Karpas-422 (cell line): ENCODE results near the gene ANK2. TPM values are rescaled to one million over a fixed set of nuclear protein-coding genes. Genes with fewer than 3 reads are reported as not detected.

Experiments
- DNase-seq: peaks from one replicate; pipeline ENCODE4 v3.0.0-alpha.2; 2015
- H2AFZ ChIP-seq: fragments of 200-600 bp; sonication (generic); 2 replicates; pipeline ENCODE4 v1.6.1; 2014; ENCODE audit warnings: antibody characterized with exemption, low read length, mixed read lengths
- H3K27ac ChIP-seq: fragments of 200-600 bp; sonication (generic); 2 replicates; pipeline ENCODE4 v1.5.1; 2014; ENCODE audit warnings: mild to moderate bottlenecking, low read length, moderate library complexity
- H3K27me3 ChIP-seq: fragments of 200-600 bp; sonication (generic); 2 replicates; pipeline ENCODE4 v1.6.1; 2014; ENCODE audit warnings: low read length, mixed read lengths
- H3K36me3 ChIP-seq: fragments of 200-600 bp; sonication (generic); 2 replicates; pipeline ENCODE4 v1.6.1; 2014; ENCODE audit warnings: low read length, mixed read lengths; ENCODE audit not compliant: insufficient read depth
- H3K4me1 ChIP-seq: fragments of 200-600 bp; sonication (generic); 2 replicates; pipeline ENCODE4 v1.6.1; 2014; ENCODE audit warnings: mild to moderate bottlenecking, low read length, mixed read lengths
- H3K4me2 ChIP-seq: fragments of 200-600 bp; sonication (generic); 2 replicates; pipeline ENCODE4 v1.6.1; 2014; ENCODE audit warnings: low read length, low read depth, mild to moderate bottlenecking; ENCODE audit not compliant: poor library complexity, severe bottlenecking
- H3K4me3 ChIP-seq: fragments of 200-600 bp; sonication (generic); 2 replicates; pipeline ENCODE4 v1.5.1; 2014; ENCODE audit warnings: mild to moderate bottlenecking, antibody characterized with exemption, low read length, mixed read lengths
- H3K79me2 ChIP-seq: fragments of 200-600 bp; sonication (generic); 2 replicates; pipeline ENCODE4 v1.6.1; 2014; ENCODE audit warnings: mild to moderate bottlenecking, low read length, mixed read lengths
- H3K9ac ChIP-seq: fragments of 200-600 bp; sonication (generic); 2 replicates; pipeline ENCODE4 v1.6.0; 2014; ENCODE audit warnings: low read length
- H3K9me2 ChIP-seq: fragments of 200-600 bp; sonication (generic), shearing (Covaris generic); replicated peaks from 2 replicates; pipeline ENCODE4 v1.6.0; 2014; ENCODE audit warnings: mild to moderate bottlenecking, low read length, moderate library complexity; ENCODE audit not compliant: insufficient read depth
- H3K9me3 ChIP-seq: fragments of 300-700, 200-600 bp; sonication (generic); 2 replicates; pipeline ENCODE4 v1.6.1; 2014; ENCODE audit warnings: low read length, mixed read lengths
- H4K20me1 ChIP-seq: fragments of 200-600 bp; sonication (generic); 2 replicates; pipeline ENCODE4 v1.6.1; 2014; ENCODE audit warnings: mild to moderate bottlenecking, antibody characterized with exemption, low read length, low read depth; ENCODE audit not compliant: insufficient read depth
- total RNA-seq: library from RNA; depleted of rRNA; stranded (reverse); fragments of >200 nt; shearing (Covaris generic); gene quantifications from 2 replicates; pipeline ENCODE4 v1.2.3, GENCODE V29; 2014; ENCODE audit warnings: low replicate concordance

ANK2 gene
- total RNA-seq, 1 experiment from 2014 or later = 3.1 TPM

GRCh38 chr4:113336556-113336955 is 287.1 kb downstream of the ANK2 start:
- H4K20me1 ChIP-seq = no peaks in the 10 kb centered on the region
- H3K4me1 ChIP-seq = no peaks in the 10 kb centered on the region
- no peaks in the 10 kb centered on the region for H3K9me3 ChIP-seq
- H3K9ac ChIP-seq = no peak overlapping the region
- H3K4me2 ChIP-seq = no peak overlapping the region
- no peak overlapping the region for H3K27ac ChIP-seq
- H2AFZ ChIP-seq = no peak overlapping the region
- no peaks in the 10 kb centered on the region for H3K9me2 ChIP-seq
- no peak for DNase-seq
- no peaks in the 10 kb centered on the region for H3K79me2 ChIP-seq
- no peaks in the 10 kb centered on the region for H3K36me3 ChIP-seq
- H3K4me3 ChIP-seq = no peak overlapping the region
- no peaks in the 10 kb centered on the region for H3K27me3 ChIP-seq

- no peak for DNase-seq
- Histone ChIP-seq H3K9ac (no peak overlapping the region), H3K27ac (no peak overlapping the region), H3K27me3 (no peaks in the 10 kb centered on the region), H3K4me2 (no peak overlapping the region), H2AFZ (no peak overlapping the region), H4K20me1 (no peaks in the 10 kb centered on the region), H3K4me3 (no peak overlapping the region), H3K79me2 (no peaks in the 10 kb centered on the region), H3K4me1 (no peaks in the 10 kb centered on the region), H3K9me3 (no peaks in the 10 kb centered on the region), H3K36me3 (no peaks in the 10 kb centered on the region), H3K9me2 (no peaks in the 10 kb centered on the region)
Observed at GRCh38 chr4:113339430-113339813, 290.0 kb downstream of the ANK2 start.

- Histone ChIP-seq H4K20me1 (no peaks in the 10 kb centered on the region), H3K4me1 (no peaks in the 10 kb centered on the region), H3K9me2 (no peaks in the 10 kb centered on the region), H3K9me3 (no peaks in the 10 kb centered on the region), H3K9ac (no peak overlapping the region), H3K4me2 (no peak overlapping the region), H3K79me2 (no peaks in the 10 kb centered on the region), H3K27ac (no peak overlapping the region), H3K27me3 (no peaks in the 10 kb centered on the region), H2AFZ (no peak overlapping the region), H3K4me3 (no peak overlapping the region), H3K36me3 (no peaks in the 10 kb centered on the region)
- DNase-seq = no peak
Observed at GRCh38 chr4:113344100-113344499, 294.6 kb downstream of the ANK2 start.

- Histone ChIP-seq H2AFZ (no peak overlapping the region), H3K9me3 (no peaks in the 10 kb centered on the region), H3K4me2 (no peak overlapping the region), H3K9me2 (no peaks in the 10 kb centered on the region), H3K4me3 (no peak overlapping the region), H3K4me1 (no peaks in the 10 kb centered on the region), H3K79me2 (no peaks in the 10 kb centered on the region), H3K27ac (no peak overlapping the region), H3K36me3 (no peaks in the 10 kb centered on the region), H4K20me1 (no peaks in the 10 kb centered on the region), H3K9ac (no peak overlapping the region), H3K27me3 (no peaks in the 10 kb centered on the region)
- DNase-seq = no peak
Observed at GRCh38 chr4:113347245-113347644, 297.8 kb downstream of the ANK2 start.

- Histone ChIP-seq H4K20me1 (no peaks in the 10 kb centered on the region), H2AFZ (no peak overlapping the region), H3K9me3 (no peaks in the 10 kb centered on the region), H3K36me3 (no peaks in the 10 kb centered on the region), H3K79me2 (no peaks in the 10 kb centered on the region), H3K9ac (no peak overlapping the region), H3K4me2 (no peak overlapping the region), H3K4me1 (peaks cover 10% of the 10 kb centered on the region), H3K27me3 (no peaks in the 10 kb centered on the region), H3K9me2 (no peaks in the 10 kb centered on the region), H3K27ac (no peak overlapping the region), H3K4me3 (no peak overlapping the region)
- no peak for DNase-seq
Observed at GRCh38 chr4:113349430-113349829, 300.0 kb downstream of the ANK2 start.

- no peaks in the 10 kb centered on the region for H3K36me3 ChIP-seq
- H3K4me1 ChIP-seq = peaks cover 22% of the 10 kb centered on the region
- no peak overlapping the region for H3K4me3 ChIP-seq
- H4K20me1 ChIP-seq = no peaks in the 10 kb centered on the region; the same call in 1 of the 2 replicates
- H3K27me3 ChIP-seq = no peaks in the 10 kb centered on the region
- no peaks in the 10 kb centered on the region for H3K9me3 ChIP-seq
- H3K9ac ChIP-seq = no peak overlapping the region
- H3K79me2 ChIP-seq = no peaks in the 10 kb centered on the region
- DNase-seq = no peak
- no peak overlapping the region for H2AFZ ChIP-seq
- H3K27ac ChIP-seq = no peak overlapping the region
- H3K9me2 ChIP-seq = no peaks in the 10 kb centered on the region
- no peak overlapping the region for H3K4me2 ChIP-seq
Observed at GRCh38 chr4:113350576-113350975, 301.1 kb downstream of the ANK2 start.

GRCh38 chr4:113355550-113356371 is 306.3 kb downstream of the ANK2 start:
- H4K20me1 ChIP-seq = peaks cover 4% of the 10 kb centered on the region; the same call in 1 of the 2 replicates
- no peak overlapping the region for H3K9ac ChIP-seq
- H3K27me3 ChIP-seq = no peaks in the 10 kb centered on the region; the same call in 1 of the 2 replicates
- no peak overlapping the region for H2AFZ ChIP-seq
- peak; percentile 95 for DNase-seq
- no peaks in the 10 kb centered on the region for H3K9me2 ChIP-seq
- H3K36me3 ChIP-seq = no peaks in the 10 kb centered on the region
- H3K79me2 ChIP-seq = no peaks in the 10 kb centered on the region
- H3K4me2 ChIP-seq = peak overlapping the region; percentile 40
- H3K4me1 ChIP-seq = peaks cover 31% of the 10 kb centered on the region
- no peaks in the 10 kb centered on the region for H3K9me3 ChIP-seq
- H3K27ac ChIP-seq = no peak overlapping the region
- no peak overlapping the region for H3K4me3 ChIP-seq

- Histone ChIP-seq H3K36me3 (no peaks in the 10 kb centered on the region), H3K27me3 (no peaks in the 10 kb centered on the region; the same call in 1 of the 2 replicates), H3K4me1 (peaks cover 31% of the 10 kb centered on the region), H3K9me2 (no peaks in the 10 kb centered on the region), H2AFZ (no peak overlapping the region), H3K9ac (no peak overlapping the region), H3K79me2 (no peaks in the 10 kb centered on the region), H3K4me2 (peak overlapping the region; percentile 40), H4K20me1 (peaks cover 4% of the 10 kb centered on the region; the same call in 1 of the 2 replicates), H3K4me3 (no peak overlapping the region), H3K27ac (no peak overlapping the region), H3K9me3 (no peaks in the 10 kb centered on the region)
- DNase-seq = no peak
Observed at GRCh38 chr4:113356453-113356852, 307.0 kb downstream of the ANK2 start.
